Neural progenitor cell (in vitro differentiated cells): ENCODE results near the gene MYRIP. TPM values are rescaled to one million over a fixed set of nuclear protein-coding genes. Genes with fewer than 3 reads are reported as not detected.

Experiments used
- DNase-seq: peaks from one replicate; pipeline ENCODE4 v3.0.0-alpha.2; 2016; ENCODE audit warnings: low spot score
- H2AFZ ChIP-seq: fragments of 200-600 bp; sonication (generic); replicated peaks from 2 replicates; pipeline ENCODE4 v1.6.1; 2016; ENCODE audit warnings: antibody characterized with exemption
- H3F3A ChIP-seq: fragments of 200-600 bp; sonication (generic); 2 replicates; pipeline ENCODE4 v1.6.1; 2016; ENCODE audit warnings: antibody characterized with exemption, low read depth
- H3K27ac ChIP-seq: fragments of 200-600 bp; sonication (generic); 2 replicates; pipeline ENCODE4 v1.5.1; 2016; ENCODE audit warnings: mild to moderate bottlenecking
- H3K27me3 ChIP-seq: fragments of 200-600 bp; sonication (generic); 2 replicates; pipeline ENCODE4 v1.6.1; 2016; ENCODE audit warnings: mild to moderate bottlenecking, moderate library complexity
- H3K36me3 ChIP-seq: fragments of 200-600 bp; sonication (generic); 2 replicates; pipeline ENCODE4 v1.5.1; 2016
- H3K4me1 ChIP-seq: fragments of 200-600 bp; sonication (generic); 2 replicates; pipeline ENCODE4 v1.6.1; 2016; ENCODE audit warnings: mixed run types
- H3K4me2 ChIP-seq: fragments of 200-600 bp; sonication (generic); 2 replicates; pipeline ENCODE4 v1.6.1; 2016
- H3K4me3 ChIP-seq: fragments of 200-600 bp; sonication (generic); 2 replicates; pipeline ENCODE4 v1.5.1; 2016
- H3K79me2 ChIP-seq: fragments of 200-600 bp; sonication (generic); 2 replicates; pipeline ENCODE4 v1.6.1; 2016; ENCODE audit warnings: low read depth
- H3K9ac ChIP-seq: fragments of 200-600 bp; sonication (generic); 2 replicates; pipeline ENCODE4 v1.6.1; 2016
- H3K9me3 ChIP-seq: fragments of 200-600 bp; sonication (generic); 2 replicates; pipeline ENCODE4 v1.5.1; 2016; ENCODE audit warnings: low read depth
- H4K20me1 ChIP-seq: fragments of 200-600 bp; sonication (generic); 2 replicates; pipeline ENCODE4 v1.6.1; 2016; ENCODE audit warnings: low read depth
- H3K27ac Mint-ChIP-seq: 3 replicates; pipeline ENCODE4 v1.8.0; 2021; ENCODE audit warnings: mixed read lengths
- H3K27me3 Mint-ChIP-seq: 2 replicates; pipeline ENCODE4 v1.8.0; 2022; ENCODE audit warnings: low read depth, mild to moderate bottlenecking, inconsistent platforms, moderate library complexity, mixed read lengths; ENCODE audit not compliant: insufficient read depth
- H3K36me3 Mint-ChIP-seq: 3 replicates; pipeline ENCODE4 v1.8.0; 2021; ENCODE audit warnings: mixed read lengths
- H3K4me1 Mint-ChIP-seq: 3 replicates; pipeline ENCODE4 v1.8.0; 2021; ENCODE audit warnings: mixed read lengths
- H3K4me3 Mint-ChIP-seq: 3 replicates; pipeline ENCODE4 v1.8.0; 2021; ENCODE audit warnings: mild to moderate bottlenecking, moderate library complexity, mixed read lengths
- H3K9me3 Mint-ChIP-seq: 3 replicates; pipeline ENCODE4 v1.8.0; 2020; ENCODE audit warnings: mixed read lengths
- EZH2 ChIP-seq: fragments of 200-600 bp; sonication (generic); IDR thresholded peaks from 2 replicates; pipeline ENCODE4 v1.6.1; 2017; ENCODE audit warnings: antibody characterized with exemption, mild to moderate bottlenecking, moderate library complexity
- EZH2phosphoT487 ChIP-seq: fragments of 200-600 bp; sonication (generic); IDR thresholded peaks from 2 replicates; pipeline ENCODE4 v1.6.1; 2017; ENCODE audit warnings: antibody characterized with exemption
- total RNA-seq: library from RNA; depleted of rRNA; stranded (reverse); fragments of >200 nt; gene quantifications from 2 replicates; pipeline ENCODE4 v1.2.3, GENCODE V29; 2015; ENCODE audit warnings: low replicate concordance
- TF ChIP-seq, protein P1 (sequence below): fragments of 200-600 bp; sonication (generic); IDR thresholded peaks from 2 replicates; pipeline ENCODE4 v1.5.1; 2017; ENCODE audit warnings: antibody characterized with exemption, mild to moderate bottlenecking

The MYRIP gene
- total RNA-seq, 1 donor from 2014 or later, result 0.62 TPM

DNA sequence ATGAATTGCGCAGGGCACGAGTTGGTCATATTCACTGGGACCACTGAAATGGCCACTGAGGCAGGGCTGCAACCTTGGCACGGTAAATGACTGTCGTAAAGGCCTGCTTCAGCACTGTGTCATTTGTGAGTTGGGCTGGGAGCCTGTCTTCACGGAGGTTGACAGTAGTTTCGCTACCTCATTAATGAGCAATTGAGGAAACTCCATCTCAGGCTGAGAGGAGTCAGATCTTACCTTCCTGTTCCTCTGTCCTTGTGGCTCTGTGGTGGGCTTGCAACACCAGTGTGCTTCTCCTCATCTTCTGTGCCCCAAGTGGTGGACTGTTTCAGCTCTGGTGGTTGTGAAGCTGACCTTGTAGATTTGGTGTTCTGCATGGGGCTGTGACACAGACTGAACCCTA lies 420.0 kb downstream of the MYRIP start:
- H3K36me3 ChIP-seq, result no peaks in the 10 kb centered on the region
- H3K79me2 ChIP-seq, result no peaks in the 10 kb centered on the region
- no peaks in the 10 kb centered on the region for H3K9me3 Mint-ChIP-seq
- no peak overlapping the region for H3K4me3 Mint-ChIP-seq
- H3K4me2 ChIP-seq, result no peak overlapping the region
- no peak overlapping the region for H3K4me3 ChIP-seq
- H3K4me1 Mint-ChIP-seq, result no peaks in the 10 kb centered on the region
- no peak overlapping the region for H2AFZ ChIP-seq
- DNase-seq, result no peak
- H3K27ac ChIP-seq, result no peak overlapping the region
- no peak overlapping the region for H3K27ac Mint-ChIP-seq
- H4K20me1 ChIP-seq, result no peaks in the 10 kb centered on the region
- peaks cover 2% of the 10 kb centered on the region for H3K27me3 Mint-ChIP-seq
- H3K4me1 ChIP-seq, result no peaks in the 10 kb centered on the region
- TF ChIP-seq, protein P1, sequence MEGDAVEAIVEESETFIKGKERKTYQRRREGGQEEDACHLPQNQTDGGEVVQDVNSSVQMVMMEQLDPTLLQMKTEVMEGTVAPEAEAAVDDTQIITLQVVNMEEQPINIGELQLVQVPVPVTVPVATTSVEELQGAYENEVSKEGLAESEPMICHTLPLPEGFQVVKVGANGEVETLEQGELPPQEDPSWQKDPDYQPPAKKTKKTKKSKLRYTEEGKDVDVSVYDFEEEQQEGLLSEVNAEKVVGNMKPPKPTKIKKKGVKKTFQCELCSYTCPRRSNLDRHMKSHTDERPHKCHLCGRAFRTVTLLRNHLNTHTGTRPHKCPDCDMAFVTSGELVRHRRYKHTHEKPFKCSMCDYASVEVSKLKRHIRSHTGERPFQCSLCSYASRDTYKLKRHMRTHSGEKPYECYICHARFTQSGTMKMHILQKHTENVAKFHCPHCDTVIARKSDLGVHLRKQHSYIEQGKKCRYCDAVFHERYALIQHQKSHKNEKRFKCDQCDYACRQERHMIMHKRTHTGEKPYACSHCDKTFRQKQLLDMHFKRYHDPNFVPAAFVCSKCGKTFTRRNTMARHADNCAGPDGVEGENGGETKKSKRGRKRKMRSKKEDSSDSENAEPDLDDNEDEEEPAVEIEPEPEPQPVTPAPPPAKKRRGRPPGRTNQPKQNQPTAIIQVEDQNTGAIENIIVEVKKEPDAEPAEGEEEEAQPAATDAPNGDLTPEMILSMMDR, result no peak
- no peak for TF ChIP-seq EZH2
- no peak for TF ChIP-seq EZH2phosphoT487
- no peak overlapping the region for H3K9ac ChIP-seq
- no peaks in the 10 kb centered on the region for H3K27me3 ChIP-seq
- no peaks in the 10 kb centered on the region for H3K9me3 ChIP-seq
- H3F3A ChIP-seq, result no peaks in the 10 kb centered on the region
- no peaks in the 10 kb centered on the region for H3K36me3 Mint-ChIP-seq

DNA sequence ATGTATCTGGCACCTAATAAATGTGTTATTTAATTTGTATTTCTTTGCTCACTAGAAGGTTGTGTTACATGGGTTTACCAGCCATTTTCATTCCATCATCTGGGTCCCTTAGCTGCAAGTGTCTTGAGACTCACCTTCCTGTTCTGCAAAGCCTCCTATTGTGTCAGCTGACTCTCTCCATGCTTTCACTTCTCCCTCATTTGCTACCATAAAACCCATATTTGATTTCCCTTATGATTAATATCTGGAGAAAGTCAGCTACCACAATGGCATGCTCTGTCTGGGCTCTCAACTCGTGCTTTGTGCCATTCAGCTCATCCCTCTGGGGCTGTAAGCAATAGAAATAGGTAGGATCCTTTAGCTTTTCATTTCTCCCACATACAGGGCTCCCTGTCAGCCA lies 420.6 kb downstream of the MYRIP start:
- no peak overlapping the region for H2AFZ ChIP-seq
- no peak for DNase-seq
- no peak overlapping the region for H3K27ac ChIP-seq
- Mint-ChIP-seq H3K9me3 (no peaks in the 10 kb centered on the region), H3K4me1 (no peaks in the 10 kb centered on the region), H3K27ac (no peak overlapping the region), H3K27me3 (peaks cover 2% of the 10 kb centered on the region), H3K4me3 (no peak overlapping the region), H3K36me3 (no peaks in the 10 kb centered on the region)
- no peaks in the 10 kb centered on the region for H3K4me1 ChIP-seq
- H3K79me2 ChIP-seq, result no peaks in the 10 kb centered on the region
- no peaks in the 10 kb centered on the region for H3F3A ChIP-seq
- no peak overlapping the region for H3K4me3 ChIP-seq
- no peaks in the 10 kb centered on the region for H3K9me3 ChIP-seq
- TF ChIP-seq, protein P1, result no peak
- no peak for TF ChIP-seq EZH2
- TF ChIP-seq EZH2phosphoT487, result no peak
- H3K36me3 ChIP-seq, result no peaks in the 10 kb centered on the region
- no peak overlapping the region for H3K9ac ChIP-seq
- no peaks in the 10 kb centered on the region for H4K20me1 ChIP-seq
- no peaks in the 10 kb centered on the region for H3K27me3 ChIP-seq
- H3K4me2 ChIP-seq, result no peak overlapping the region

GRCh38 chr3:40230382-40230781 lies 421.0 kb downstream of the MYRIP start:
- Histone ChIP-seq H3K27ac (no peak overlapping the region), H3K4me1 (no peaks in the 10 kb centered on the region), H3K4me2 (no peak overlapping the region), H3K9ac (no peak overlapping the region), H3K27me3 (no peaks in the 10 kb centered on the region), H3F3A (no peaks in the 10 kb centered on the region), H3K4me3 (no peak overlapping the region), H4K20me1 (no peaks in the 10 kb centered on the region), H2AFZ (no peak overlapping the region), H3K79me2 (no peaks in the 10 kb centered on the region), H3K9me3 (no peaks in the 10 kb centered on the region), H3K36me3 (no peaks in the 10 kb centered on the region)
- no peak for DNase-seq
- TF ChIP-seq, protein P1, result no peak
- TF ChIP-seq EZH2phosphoT487 (no peak), EZH2 (no peak)
- Mint-ChIP-seq H3K4me3 (no peak overlapping the region), H3K9me3 (no peaks in the 10 kb centered on the region), H3K27me3 (peaks cover 2% of the 10 kb centered on the region), H3K36me3 (no peaks in the 10 kb centered on the region), H3K27ac (no peak overlapping the region), H3K4me1 (no peaks in the 10 kb centered on the region)

DNA sequence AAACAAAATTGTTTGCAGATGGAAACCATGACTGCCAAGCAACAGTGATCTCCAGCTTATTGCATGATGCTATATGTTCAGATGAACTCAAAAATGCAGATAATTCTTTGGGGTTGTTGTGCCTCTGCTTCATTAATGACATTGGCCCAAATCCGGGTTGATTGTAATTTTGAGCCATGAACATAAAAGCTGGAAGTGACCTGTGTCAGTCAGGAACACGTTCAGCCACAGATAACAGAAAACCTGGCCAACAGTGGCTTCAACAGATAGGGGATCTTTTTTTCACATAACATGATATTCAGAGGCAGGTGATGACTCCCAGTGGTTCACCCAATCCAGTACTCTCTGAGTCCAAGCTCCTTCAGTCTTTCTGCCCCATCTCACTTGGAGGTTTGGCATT lies 423.2 kb downstream of the MYRIP start:
- no peaks in the 10 kb centered on the region for H3K9me3 ChIP-seq
- no peaks in the 10 kb centered on the region for H3K79me2 ChIP-seq
- Mint-ChIP-seq H3K27ac (no peak overlapping the region), H3K4me3 (no peak overlapping the region), H3K27me3 (no peaks in the 10 kb centered on the region), H3K4me1 (no peaks in the 10 kb centered on the region), H3K36me3 (no peaks in the 10 kb centered on the region), H3K9me3 (no peaks in the 10 kb centered on the region)
- H3K27me3 ChIP-seq, result no peaks in the 10 kb centered on the region
- no peak for TF ChIP-seq EZH2phosphoT487
- no peak overlapping the region for H2AFZ ChIP-seq
- H3K4me2 ChIP-seq, result no peak overlapping the region
- H3K36me3 ChIP-seq, result no peaks in the 10 kb centered on the region
- no peaks in the 10 kb centered on the region for H3F3A ChIP-seq
- H3K4me1 ChIP-seq, result peaks cover 1% of the 10 kb centered on the region
- no peak overlapping the region for H3K4me3 ChIP-seq
- H3K9ac ChIP-seq, result no peak overlapping the region
- no peak for DNase-seq
- no peaks in the 10 kb centered on the region for H4K20me1 ChIP-seq
- H3K27ac ChIP-seq, result no peak overlapping the region
